Stimulated activated CD4-positive, alpha-beta T cell treated with anti-CD3 and anti-CD28 coated beads, TNF-alpha, amount 100 ng/mL, for 24 hours (primary cell): ENCODE results near the gene GSTT4.
"Not testable (repeated sequence)": the region's sequence is repeated elsewhere in the genome, so short reads cannot be mapped to it uniquely, and the experiment has no call there.

Experiments
- DNase-seq, 3 experiments: peaks; one replicate each; pipeline ENCODE4 v3.0.0-alpha.2; 2020; ENCODE audit warnings: low read depth in 3 of 3

GSTT4 gene

DNA sequence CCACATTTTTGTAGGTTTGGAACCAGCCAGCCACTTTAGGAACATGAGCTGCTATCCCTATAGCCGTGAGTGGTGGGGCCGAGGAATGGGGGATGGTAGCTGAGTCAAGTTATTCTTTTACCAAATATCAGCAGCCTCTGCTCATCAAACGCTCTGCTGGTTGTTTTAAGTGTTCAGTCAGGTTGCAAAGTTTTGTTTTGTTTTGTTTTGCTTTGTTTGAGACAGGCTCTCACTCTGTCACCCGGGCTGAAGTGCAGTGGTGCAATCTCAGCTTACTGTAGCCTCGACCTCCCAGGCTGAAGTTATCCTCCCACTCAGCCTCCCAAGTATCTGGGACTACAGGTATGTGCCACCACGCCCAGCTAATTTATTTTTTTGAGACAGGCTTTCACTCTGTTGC, 20.2 kb upstream of the GSTT4 start:
- DNase-seq = no peak

DNA sequence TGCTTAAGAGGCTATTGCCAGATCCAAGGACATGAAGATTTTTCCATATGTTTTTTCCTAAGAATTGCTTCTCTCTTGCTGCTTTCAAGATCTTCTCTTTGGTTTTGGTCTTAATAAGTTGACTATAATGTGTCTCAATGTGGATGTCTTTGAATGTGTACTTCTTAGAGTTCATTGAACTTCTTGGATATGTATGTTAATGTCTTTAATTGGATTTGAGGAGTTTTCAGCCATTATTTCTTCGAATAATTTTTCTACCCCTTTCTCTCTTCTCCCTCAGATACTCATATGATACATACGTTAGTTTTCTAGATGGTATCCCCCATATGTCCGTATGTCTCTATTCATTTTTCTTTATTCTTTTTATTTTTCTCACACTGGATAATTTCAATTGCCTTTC, 19.1 kb upstream of the GSTT4 start:
- no peak for DNase-seq

DNA sequence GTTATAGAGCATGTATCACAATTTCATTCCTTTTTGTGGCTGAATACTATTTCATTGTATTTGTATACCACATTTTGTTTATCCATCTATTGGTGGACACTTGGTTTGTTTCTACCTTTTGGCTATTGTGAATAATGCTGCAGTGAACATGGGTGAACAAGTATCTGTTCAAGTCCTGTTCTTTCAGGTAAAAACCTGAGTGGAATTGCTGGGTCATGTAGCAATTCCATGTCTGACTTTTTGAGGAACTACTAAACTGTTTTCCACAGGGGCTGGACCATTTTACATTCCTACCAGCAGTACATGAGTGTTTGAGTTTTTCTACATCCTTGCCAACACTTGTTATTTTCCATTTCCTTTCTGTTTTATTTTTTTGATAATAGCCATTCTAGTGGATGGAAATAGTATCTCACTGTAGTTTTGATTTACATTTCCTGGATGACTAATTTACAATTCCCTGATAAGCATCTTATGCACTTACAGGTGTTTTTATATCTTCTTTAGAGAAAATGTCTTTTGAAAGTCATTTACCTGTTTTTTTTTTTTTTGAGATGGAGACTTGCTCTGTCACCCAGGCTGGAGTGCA, 18.0 kb upstream of the GSTT4 start:
- no peak for DNase-seq

DNA sequence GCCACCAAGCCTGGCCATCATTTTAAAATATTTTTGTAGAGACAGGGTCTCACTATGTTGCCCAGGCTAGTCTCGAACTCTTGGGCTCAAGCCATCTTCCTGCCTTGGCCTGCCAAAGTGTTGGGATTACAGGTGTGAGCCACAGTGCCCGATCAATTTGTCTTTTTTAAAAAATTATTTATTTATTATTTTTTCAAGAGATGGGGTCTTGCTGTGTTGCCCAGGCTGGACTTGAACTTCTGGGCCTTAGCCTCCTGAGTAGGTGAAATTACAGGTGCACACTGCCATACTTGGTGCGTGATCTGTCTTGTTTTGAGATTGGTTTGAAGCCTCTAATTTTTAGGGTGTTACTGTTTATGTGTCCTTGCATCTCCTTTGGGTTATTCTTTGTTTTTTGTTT, 16.1 kb upstream of the GSTT4 start:
- no peak for DNase-seq

DNA sequence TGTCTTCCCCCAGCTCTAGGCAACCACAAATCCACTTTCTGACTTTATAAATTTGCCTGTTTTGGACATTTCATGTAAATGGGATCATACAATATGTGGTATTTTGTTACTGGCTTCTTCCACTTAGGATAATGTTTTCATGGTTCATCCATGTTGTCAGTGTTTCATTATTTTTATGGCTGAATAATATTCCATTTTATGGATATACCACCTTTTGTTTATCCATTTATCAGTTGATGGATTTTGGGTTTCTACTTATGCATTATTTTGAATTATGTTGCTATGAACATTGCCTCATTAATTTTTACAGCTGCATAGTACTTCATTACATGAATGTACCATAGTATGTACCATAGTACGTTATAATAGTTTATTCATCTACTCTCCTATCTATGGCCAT, 10.9 kb upstream of the GSTT4 start:
- DNase-seq = no peak

DNA sequence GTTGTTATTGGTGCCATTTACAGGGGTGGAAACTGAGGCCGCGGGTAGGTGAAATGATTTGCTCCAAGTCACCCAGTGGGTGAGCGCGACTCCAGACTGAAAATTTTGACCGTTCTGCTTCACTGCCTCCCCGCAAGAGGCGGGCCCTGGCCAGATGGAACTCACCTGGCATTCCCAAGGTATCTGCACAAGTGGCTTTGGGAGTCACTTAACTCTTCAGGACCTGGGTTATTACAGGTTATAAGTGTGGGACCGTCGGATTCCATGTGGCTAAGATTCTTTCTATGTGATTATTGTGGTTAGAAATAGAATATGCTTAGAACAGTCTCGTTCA, 6.4 kb upstream of the GSTT4 start:
- no peak for DNase-seq

DNA sequence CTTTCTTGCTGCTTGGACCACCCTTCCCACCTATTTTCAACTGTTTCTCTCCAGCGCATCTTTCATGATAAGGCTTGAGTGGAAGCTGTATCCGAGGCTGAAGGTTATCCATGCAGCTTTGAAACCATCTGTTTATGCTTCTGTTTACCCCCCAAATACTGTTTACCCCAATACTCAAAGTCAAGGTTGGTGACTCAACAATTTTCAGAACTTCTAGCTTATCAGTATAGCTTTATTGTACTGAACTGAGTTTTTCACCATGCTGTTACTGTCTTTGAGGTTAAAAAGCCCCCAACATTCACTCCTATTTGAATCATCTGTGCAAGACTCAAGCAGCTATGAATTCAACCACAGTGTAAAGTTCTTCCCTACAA, 4.8 kb upstream of the GSTT4 start:
- DNase-seq = no peak

DNA sequence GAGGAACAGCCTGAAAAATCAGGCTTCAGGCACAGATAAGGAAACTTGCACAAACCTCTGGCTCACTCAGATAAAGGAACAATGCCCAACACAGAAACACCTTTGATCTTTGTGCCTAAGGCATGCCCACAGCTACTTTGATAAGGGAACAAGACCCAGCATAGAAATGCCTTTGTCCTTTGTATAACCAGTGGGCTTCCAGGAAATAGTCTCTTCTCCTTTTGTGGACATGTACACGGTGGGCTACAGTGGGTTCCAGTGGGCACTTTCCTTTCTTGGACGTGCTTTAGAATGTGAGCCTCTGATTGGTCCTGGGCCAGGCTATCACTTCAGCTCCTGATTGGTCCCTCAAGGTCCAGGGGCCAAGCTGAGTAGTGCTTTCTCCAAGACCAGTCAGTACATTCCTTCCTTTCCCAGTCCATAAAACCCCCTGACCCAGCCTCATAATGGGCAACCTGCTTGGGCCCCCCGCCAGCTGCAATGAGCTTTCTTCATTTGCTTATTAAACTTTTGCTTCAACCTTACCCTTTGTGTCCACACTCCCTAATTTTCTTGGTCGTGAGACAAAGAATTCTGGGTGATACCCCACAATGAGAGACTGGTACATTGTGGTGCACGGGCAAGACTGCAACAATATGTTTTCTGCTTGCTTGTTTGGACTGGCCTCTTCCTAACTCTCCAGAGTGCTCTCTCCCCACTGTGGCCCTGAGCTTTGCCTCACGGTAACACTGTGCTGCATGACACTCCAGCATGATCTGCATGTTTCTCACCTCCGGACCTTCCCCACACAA, 4.2 kb upstream of the GSTT4 start:
- DNase-seq = no peak

DNA sequence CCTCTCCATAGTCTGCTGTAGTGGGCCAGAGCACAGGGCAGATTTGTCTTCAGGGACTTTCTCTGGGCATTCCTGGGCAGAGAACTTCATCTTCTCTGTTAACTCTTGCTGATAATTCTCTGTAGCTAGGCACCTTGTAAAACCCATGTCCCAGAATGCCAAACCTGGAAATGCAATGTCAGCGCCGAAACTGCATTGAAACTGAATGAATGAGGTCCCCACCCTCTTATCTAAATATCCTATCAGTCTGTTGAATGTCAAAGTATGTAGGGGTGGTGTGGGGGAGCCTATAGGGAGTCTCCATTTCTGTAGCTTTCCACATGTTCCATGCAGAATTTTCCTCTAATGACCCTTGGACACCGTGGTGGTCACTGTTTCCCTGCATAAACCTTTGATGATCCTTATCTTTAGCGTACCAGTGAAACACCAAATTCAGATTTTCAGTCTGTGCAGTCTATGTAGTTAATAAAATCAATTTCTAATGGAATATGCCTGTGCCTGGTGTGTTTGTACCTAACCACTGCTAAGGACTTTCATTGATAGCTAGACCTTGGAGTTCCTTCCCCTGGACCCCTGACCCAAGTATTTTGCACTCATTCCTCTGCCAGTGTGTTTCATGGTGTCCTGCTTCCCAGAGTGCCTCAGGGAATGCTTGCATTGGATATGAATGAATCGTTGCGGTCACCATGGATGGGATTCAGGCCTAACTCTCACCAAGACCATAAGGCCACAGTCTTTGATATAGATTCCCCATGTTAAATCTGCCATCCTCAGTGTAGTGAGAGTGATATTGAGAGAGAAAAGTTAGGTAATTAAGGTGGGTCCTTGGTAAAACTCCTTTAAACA, 3.4 kb upstream of the GSTT4 start:
- DNase-seq = no peak

DNA sequence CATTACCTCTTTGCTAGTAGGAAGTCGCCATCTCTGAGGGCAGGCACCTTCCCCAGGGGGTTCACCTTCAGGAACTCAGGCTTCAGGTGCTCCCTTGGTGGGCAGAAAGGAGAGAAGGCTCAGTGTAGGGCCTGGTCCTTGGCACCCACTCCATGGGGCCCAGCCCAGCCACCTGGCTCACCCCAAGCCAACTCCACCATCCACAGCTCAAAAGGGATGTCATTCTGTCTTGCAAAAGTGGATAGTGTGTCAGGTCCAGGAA, 2.7 kb upstream of the GSTT4 start:
- no peak for DNase-seq

DNA sequence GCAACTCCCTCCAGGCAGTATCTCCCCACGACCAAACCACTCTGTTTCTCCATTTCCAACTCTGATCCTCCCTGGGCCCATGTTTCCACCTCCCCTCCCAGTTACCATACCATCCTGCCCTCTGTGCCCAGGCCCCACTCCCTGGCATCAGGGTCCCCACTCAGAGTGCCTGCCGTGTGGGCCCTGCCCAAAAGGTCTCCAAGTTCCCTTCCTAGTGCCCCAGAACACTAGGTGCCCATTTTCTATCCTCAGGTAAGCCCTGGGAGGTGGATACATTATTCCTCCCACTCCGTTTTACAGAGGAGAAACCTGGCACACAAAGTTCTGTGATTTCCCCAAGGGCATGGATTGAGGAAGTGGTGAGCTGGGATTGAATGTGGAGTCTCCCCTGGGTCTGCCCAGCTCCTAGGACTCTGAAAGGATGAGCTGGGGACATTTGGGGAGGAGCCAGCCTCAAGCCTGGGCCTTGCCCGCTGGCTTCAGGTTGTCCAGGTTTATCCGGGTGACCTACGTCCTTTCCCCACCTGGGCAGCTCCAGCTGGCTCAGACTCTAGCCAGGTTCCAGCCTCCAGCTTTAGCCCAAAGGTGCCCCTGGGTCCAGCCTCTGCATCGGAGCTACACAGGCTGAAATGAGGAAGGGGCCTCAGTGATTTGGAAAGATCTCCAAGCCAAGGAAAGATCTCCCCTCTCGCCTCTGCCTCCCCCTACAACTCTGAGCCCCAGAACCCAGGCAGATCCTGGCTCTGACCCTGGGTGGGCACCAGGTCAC, 2.2 kb upstream of the GSTT4 start:
- DNase-seq = no peak

DNA sequence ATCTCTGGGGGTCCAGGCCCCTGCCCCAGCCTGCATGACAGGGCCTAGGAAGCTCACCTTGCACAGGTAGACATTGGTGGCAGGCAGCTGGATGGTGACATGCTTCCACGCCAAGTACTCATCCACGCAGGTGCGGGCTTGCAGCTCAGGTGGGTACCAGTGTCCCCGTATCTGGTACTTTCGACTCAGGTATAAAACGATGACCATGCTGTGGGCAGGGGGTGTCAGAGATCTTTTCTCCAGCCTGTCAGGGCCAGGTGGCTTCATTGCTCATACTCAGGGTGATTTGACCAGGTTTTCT, 1.6 kb upstream of the GSTT4 start:
- DNase-seq = no peak

DNA sequence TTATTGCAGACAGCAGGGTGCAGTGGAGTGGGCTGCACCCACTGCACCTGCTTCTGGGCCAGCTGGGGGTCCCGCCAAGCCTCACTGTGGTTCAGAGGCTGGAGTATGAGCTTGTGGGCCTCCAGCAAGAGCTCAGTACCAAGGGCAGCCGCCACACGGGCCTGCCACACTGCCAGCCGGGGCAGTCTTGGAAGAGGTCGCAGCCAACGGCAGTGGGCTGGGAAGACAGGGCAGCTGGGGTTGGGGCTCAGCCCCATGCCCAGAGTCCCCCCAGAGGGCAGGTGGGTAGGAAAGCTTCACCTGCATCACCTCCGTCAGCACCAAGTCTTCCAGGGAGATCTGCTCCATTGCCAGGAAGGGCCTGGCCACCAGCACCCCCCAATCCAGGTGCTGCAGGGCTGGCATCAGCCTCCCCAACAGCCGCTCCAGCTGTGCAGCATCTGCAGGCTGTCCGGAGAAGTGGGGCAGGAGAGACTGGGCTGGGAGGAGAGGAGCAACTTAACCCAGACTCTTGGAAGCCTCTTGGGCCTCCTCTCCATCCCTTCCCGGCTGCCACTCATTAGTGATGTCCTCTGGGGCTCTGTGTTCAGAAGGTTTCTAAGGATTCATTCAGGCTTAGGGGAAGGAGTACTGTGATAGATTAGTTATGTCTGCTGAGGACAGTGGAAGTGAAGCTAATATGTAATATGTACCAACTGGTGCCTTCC, 1.1 kb upstream of the GSTT4 start:
- DNase-seq = no peak

DNA sequence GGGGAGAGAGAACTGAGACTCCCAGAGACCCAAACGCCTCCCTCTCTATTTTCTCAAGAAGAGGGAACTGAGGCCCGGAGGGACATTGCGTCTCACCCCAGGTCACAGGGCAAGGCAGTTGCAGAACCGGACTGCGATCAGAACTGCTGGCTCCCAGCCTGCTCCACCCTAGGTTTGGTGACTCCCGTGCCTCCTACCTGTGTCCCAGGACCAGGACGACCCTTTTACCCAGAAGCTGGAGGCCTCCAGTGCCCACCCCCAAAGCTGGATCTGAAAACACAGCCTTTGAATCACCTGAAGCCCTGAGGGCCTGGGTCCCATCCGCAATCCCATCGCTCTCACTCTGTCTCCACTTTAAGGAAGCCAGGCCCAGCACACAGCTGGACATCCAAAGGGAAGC, 1.4 kb downstream of the GSTT4 start:
- no peak for DNase-seq

DNA sequence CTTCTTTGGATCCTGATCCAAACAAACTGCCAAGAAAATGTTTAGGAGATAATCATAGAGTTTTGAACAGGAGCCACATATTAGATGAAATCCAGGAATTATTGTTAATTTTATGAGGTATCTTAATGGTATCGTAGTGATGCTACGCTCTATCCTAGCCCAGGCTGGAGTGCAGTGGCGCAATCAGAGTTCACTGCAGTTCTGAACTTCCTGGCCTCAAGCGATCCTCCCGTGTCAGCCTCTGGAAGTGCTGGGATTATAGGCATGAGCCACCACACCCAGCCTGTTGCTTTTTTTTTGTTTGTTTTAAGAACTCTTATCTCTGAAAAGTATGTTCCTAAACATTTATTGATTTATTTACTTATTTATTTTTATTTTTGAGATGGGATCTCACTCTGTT, 2.4 kb downstream of the GSTT4 start:
- no peak for DNase-seq

DNA sequence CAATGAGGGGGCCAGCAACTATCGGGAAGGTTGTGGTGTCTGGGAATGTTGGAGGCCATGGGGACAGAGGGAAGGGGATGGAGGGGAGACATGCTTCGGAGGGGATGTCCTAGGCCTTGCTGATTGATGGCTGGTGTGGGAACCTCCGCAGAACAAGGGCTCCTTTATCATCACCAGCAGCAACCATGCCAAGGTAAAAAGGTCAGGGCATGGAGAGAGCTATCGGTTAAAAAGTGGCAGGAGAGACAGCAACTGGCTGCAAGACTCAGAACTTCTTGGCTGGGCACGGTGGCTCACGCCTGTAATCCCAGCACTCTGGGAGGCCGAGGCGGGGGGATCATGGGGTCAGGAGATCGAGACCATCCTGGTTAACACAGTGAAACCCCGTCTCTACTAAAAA, 3.0 kb downstream of the GSTT4 start:
- DNase-seq = no peak

DNA sequence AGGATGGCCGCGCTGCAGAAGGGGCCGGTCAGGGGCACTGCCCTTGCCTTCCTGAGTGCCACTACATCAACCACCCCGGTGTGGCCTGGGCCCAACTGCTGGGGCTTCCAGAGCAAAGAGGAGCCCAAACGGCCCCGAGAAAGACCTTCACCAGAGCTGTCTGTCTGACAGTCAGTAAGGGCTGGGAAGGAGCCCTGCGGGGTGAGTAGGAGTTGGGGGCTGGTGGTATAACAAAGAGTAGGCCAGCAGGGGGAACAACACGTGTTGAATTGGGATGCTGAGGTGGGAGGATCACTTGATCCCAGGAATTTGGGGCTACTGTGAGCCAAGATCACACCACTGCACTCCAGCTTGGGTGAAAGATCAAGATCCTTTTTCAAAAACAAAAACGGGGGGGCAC, 3.9 kb downstream of the GSTT4 start:
- DNase-seq = no peak

DNA sequence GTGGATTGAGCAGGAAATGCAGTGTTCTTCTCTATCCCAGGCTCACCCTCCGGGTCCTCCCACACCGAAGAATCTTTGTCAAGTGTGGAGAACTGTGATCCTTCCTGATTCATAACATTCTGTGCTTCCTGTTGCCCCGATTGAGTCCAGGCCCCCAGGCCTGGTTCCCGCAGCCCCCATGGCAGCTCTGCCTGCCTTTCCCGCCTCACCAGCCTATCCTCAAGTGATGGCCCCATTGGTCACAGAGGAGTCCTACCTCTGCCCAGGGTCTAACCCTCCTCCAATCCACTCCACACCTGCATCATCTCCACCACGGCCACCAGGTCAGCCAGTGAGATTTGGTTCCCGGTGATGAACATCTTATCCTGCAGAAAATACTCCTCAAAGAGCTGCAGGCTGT, 5.5 kb downstream of the GSTT4 start:
- DNase-seq = not testable (repeated sequence)

DNA sequence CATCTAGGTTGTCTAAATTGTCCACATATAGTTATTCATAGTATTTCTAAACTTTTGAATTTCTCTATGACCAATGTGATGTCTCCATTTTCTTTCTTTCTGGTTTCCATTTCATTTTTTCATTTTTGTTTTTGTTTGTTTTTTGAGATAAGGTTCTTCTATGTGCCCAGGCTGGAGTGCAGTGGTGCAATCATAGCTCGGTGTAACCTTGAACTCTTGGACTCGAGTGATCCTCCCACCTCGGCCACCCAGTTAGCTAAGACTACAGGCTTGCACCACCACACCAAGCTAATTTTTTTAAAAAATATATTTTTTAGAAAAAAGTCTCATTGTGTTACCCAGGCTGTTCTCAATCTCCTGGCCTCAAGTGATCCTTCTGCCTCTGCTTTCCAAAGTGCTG, 8.2 kb downstream of the GSTT4 start:
- no peak for DNase-seq

DNA sequence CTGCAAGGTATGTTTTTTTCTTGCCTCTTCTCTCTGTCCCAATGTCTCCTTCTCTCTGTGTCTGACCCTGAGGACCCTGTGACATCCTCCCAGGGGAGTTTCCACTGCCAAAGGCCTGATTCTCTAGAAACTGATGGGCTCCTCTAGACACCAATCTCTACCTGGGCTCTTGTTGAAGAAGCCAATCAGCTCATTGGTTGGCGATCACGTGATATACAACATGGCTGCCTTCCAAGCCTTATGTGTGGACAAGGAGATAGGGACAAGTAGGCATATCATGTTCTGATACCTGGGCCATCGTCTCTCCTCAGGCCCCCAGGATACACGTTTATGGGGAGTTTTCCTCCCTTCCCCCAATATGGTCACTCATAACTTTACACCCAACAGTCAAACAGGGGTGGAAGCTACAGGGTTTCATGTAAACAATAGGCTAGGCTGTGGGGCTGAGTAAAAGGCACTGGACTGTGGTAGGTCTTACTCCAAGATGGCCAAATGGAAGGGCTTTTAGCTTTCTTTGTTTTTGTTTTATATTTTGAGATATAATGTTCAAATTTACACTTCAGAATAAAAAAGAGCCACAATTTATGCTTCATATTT, 11.6 kb downstream of the GSTT4 start:
- not testable (repeated sequence) for DNase-seq

DNA sequence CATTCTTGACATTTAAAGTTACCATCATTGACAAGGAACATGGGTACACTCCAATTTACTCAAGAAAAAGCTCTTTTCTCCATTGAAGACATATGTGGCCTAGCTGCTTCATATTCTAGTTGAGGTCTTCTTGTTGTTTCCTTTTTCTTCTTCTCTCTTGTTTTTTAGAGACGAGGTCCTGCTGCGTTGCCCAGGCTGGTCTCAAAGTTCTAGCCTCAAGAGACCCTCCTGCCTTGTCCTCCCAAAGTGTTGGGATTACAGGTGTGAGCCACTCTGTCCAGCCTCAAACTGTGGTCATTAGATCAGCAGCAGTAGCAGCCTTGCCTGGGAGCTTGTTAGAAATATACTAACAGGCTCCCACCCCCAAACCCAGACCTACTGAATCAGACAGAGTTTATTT, 12.2 kb downstream of the GSTT4 start:
- DNase-seq = not testable (repeated sequence)
